ENCODE results near the gene HSPA8. TPM values are rescaled to one million over a fixed set of nuclear protein-coding genes. Genes with fewer than 3 reads are reported as not detected.

The HSPA8 gene
- total RNA-seq, 2 donors from 2014 or later: 672 to 817 TPM

GRCh38 chr11:123045101-123045500, 16.8 kb downstream of the HSPA8 start:
- no peaks in the 10 kb centered on the region for H3K36me3 ChIP-seq
- TF ChIP-seq, protein P1, sequence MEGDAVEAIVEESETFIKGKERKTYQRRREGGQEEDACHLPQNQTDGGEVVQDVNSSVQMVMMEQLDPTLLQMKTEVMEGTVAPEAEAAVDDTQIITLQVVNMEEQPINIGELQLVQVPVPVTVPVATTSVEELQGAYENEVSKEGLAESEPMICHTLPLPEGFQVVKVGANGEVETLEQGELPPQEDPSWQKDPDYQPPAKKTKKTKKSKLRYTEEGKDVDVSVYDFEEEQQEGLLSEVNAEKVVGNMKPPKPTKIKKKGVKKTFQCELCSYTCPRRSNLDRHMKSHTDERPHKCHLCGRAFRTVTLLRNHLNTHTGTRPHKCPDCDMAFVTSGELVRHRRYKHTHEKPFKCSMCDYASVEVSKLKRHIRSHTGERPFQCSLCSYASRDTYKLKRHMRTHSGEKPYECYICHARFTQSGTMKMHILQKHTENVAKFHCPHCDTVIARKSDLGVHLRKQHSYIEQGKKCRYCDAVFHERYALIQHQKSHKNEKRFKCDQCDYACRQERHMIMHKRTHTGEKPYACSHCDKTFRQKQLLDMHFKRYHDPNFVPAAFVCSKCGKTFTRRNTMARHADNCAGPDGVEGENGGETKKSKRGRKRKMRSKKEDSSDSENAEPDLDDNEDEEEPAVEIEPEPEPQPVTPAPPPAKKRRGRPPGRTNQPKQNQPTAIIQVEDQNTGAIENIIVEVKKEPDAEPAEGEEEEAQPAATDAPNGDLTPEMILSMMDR (IDR thresholded peaks at IDR 0.05): no peak
- H3K9me3 ChIP-seq: no peaks in the 10 kb centered on the region
- no peaks in the 10 kb centered on the region for H3K4me1 ChIP-seq
- H3K27ac ChIP-seq: no peak overlapping the region
- H3K4me3 ChIP-seq: no peak overlapping the region
- DNase-seq (ENCODE audit: low spot score): no peak
- no peaks in the 10 kb centered on the region for H3K27me3 ChIP-seq

DNA sequence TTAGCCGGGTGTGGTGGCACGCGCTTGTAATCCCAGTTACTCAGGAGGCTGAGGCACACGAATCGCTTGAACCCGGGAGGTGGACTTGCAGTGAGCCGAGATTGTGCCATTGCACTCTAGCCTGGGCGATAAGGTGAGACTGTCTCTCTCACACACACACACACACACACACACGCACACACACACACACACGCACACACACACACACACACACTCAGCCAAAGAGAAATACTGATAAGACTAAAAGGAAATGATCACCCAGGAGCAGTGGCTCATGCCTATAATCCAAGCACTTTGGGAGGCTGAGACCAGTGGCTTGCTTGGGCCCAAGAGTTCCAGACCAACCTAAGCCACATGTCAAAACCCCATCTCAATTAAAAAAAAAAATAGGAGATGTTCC, 20.8 kb downstream of the HSPA8 start:
- Histone ChIP-seq H3K27me3 (no peaks in the 10 kb centered on the region), H3K9me3 (no peaks in the 10 kb centered on the region), H3K4me1 (no peaks in the 10 kb centered on the region), H3K4me3 (no peak overlapping the region), H3K27ac (no peak overlapping the region), H3K36me3 (no peaks in the 10 kb centered on the region)
- TF ChIP-seq, protein P1 (IDR thresholded peaks at IDR 0.05): no peak
- no peak for DNase-seq (ENCODE audit: low spot score)

GRCh38 chr11:123040111-123040432, 21.9 kb downstream of the HSPA8 start:
- TF ChIP-seq, protein P1 (IDR thresholded peaks at IDR 0.05): no peak
- Histone ChIP-seq H3K9me3 (no peaks in the 10 kb centered on the region), H3K4me3 (no peak overlapping the region), H3K27me3 (no peaks in the 10 kb centered on the region), H3K4me1 (no peaks in the 10 kb centered on the region), H3K36me3 (no peaks in the 10 kb centered on the region), H3K27ac (no peak overlapping the region)
- DNase-seq (ENCODE audit: low spot score): no peak

DNA sequence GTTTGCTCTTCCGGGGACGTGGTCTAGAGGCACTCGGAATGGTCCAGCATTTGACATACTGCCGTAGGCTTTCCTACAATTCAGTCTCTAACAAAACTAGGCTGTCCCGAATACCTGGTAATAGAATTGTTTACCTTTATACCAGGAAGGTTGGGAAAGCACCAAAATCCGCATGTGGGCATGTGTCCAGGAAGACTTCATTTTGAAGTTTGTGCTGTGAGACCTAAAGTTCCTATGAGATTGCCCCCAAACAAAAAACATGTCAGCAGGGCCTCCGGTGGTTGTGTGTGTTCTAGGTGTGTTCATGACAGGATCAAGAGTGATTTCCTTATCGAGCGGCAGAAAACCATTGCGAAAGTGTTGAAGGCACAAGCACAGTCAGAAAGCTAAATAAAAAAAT, 26.1 kb downstream of the HSPA8 start:
- no peak for DNase-seq (ENCODE audit: low spot score)
- no peaks in the 10 kb centered on the region for H3K9me3 ChIP-seq
- H3K36me3 ChIP-seq: no peaks in the 10 kb centered on the region
- H3K27ac ChIP-seq: no peak overlapping the region
- no peak overlapping the region for H3K4me3 ChIP-seq
- no peaks in the 10 kb centered on the region for H3K27me3 ChIP-seq
- no peaks in the 10 kb centered on the region for H3K4me1 ChIP-seq
- TF ChIP-seq, protein P1 (IDR thresholded peaks at IDR 0.05): no peak

- no peaks in the 10 kb centered on the region for H3K36me3 ChIP-seq
- no peak overlapping the region for H3K4me3 ChIP-seq
- no peaks in the 10 kb centered on the region for H3K4me1 ChIP-seq
- no peak overlapping the region for H3K27ac ChIP-seq
- TF ChIP-seq, protein P1 (IDR thresholded peaks at IDR 0.05): no peak
- no peaks in the 10 kb centered on the region for H3K27me3 ChIP-seq
- no peaks in the 10 kb centered on the region for H3K9me3 ChIP-seq
- no peak for DNase-seq (ENCODE audit: low spot score)
Observed at GRCh38 chr11:123034597-123034996, 27.3 kb downstream of the HSPA8 start.

DNA sequence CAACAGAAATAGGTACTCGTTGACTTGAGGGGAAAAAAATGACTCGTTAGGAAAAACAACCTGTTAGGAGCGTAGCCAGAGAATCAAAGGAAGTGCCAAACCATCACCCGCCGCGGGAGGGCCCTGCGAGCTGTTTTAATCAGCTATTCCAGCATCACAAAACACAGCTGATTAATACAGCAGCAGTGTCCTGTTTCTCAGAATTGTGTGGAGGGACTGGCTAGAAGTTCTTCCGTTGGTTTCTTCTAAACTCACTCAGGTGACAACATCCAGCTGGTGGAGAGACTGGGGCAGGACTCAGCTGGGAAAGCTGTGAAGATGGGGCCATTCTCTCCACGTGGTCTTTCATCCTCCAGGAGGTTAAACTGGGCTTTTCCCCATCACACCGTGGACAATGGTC, 28.0 kb downstream of the HSPA8 start:
- Histone ChIP-seq H3K27ac (no peak overlapping the region), H3K4me1 (no peaks in the 10 kb centered on the region), H3K27me3 (no peaks in the 10 kb centered on the region), H3K36me3 (no peaks in the 10 kb centered on the region), H3K9me3 (no peaks in the 10 kb centered on the region), H3K4me3 (no peak overlapping the region)
- DNase-seq (ENCODE audit: low spot score): no peak
- TF ChIP-seq, protein P1 (IDR thresholded peaks at IDR 0.05): peak in 1 of 2 donors; percentile 31
